Caco-2 (cell line): ENCODE results near the gene DAGLB. TPM values are rescaled to one million over a fixed set of nuclear protein-coding genes. Genes with fewer than 3 reads are reported as not detected.

Experiments used
- BruUV-seq: library from RNA; stranded (reverse); fragments of 400-500 nt; replicated peaks from 2 replicates; lab custom pipeline; 2021; lab: Mats Ljungman, UMichigan
- CTCF ChIA-PET: fragments of 300-600 bp; sonication (Branson Sonifier 250); formaldehyde crosslinking; loops from one replicate; lab custom pipeline; 2022; ENCODE audit warnings: antibody characterized with exemption; lab: Charles Lee
- POLR2A ChIA-PET: fragments of 300-600 bp; sonication (Branson Sonifier 250); formaldehyde crosslinking; loops from one replicate; lab custom pipeline; 2022; ENCODE audit warnings: antibody characterized with exemption; lab: Charles Lee
- DNase-seq, 2 experiments: peaks; one replicate each; pipeline versions ENCODE4 v3.0.0 to v3.0.0-alpha.2; 2020 to 2022
- H3K27me3 ChIP-seq: replicated peaks from 2 replicates; pipeline ENCODE4 v1.6.0; 2011; ENCODE audit warnings: low read length; ENCODE audit not compliant: control insufficient read depth, insufficient read depth
- H3K36me3 ChIP-seq: 2 replicates; pipeline ENCODE4 v1.5.1; 2011; ENCODE audit warnings: low read length; ENCODE audit not compliant: control insufficient read depth, insufficient read depth
- H3K4me1 ChIP-seq: fragments of 250-450 bp; sonication (Bioruptor Pico); 2 replicates; pipeline ENCODE4 v1.5.1; 2020; ENCODE audit warnings: mild to moderate bottlenecking
- H3K4me3 ChIP-seq: 2 replicates; pipeline ENCODE4 v1.5.1; 2011; ENCODE audit warnings: low read depth, mild to moderate bottlenecking, control low read depth, low read length
- H3K9me3 ChIP-seq: fragments of 250-450 bp; sonication (Bioruptor Pico); 2 replicates; pipeline ENCODE4 v1.5.1; 2020; ENCODE audit warnings: mild to moderate bottlenecking, moderate library complexity
- H3K27ac Mint-ChIP-seq: one replicate; pipeline ENCODE4 v1.8.0; 2022; ENCODE audit warnings: mixed read lengths; ENCODE audit not compliant: unreplicated experiment
- H3K27me3 Mint-ChIP-seq: one replicate; pipeline ENCODE4 v1.8.0; 2022; ENCODE audit warnings: mixed read lengths; ENCODE audit not compliant: insufficient read depth, unreplicated experiment
- H3K36me3 Mint-ChIP-seq: one replicate; pipeline ENCODE4 v1.8.0; 2022; ENCODE audit warnings: mild to moderate bottlenecking, mixed read lengths; ENCODE audit not compliant: insufficient read depth, unreplicated experiment
- H3K4me1 Mint-ChIP-seq: one replicate; pipeline ENCODE4 v1.8.0; 2022; ENCODE audit warnings: low read depth, mixed read lengths; ENCODE audit not compliant: unreplicated experiment
- H3K4me3 Mint-ChIP-seq: one replicate; pipeline ENCODE4 v1.8.0; 2022; ENCODE audit warnings: mild to moderate bottlenecking, moderate library complexity, mixed read lengths; ENCODE audit not compliant: unreplicated experiment
- H3K9me3 Mint-ChIP-seq: one replicate; pipeline ENCODE4 v1.8.0; 2022; ENCODE audit warnings: mixed read lengths; ENCODE audit not compliant: unreplicated experiment
- CTCF ChIP-seq, 2 experiments: fragments of 200-600 bp in 1 of 2; IDR thresholded peaks; 1 replicate in 1 of 2; 2 replicates in 1 of 2; pipeline versions ENCODE4 v1.5.1 to v1.8.0; 2011 to 2022; ENCODE audit warnings: antibody characterized with exemption in 1 of 2, control low read depth in 1 of 2, inconsistent platforms in 1 of 2, low read depth in 1 of 2, low read length in 1 of 2, mild to moderate bottlenecking in 1 of 2, moderate library complexity in 1 of 2; ENCODE audit not compliant: insufficient read depth in 1 of 2, severe bottlenecking in 1 of 2, unreplicated experiment in 1 of 2
- intact Hi-C: fragments of 100-400 bp; cut with micrococcal nuclease; formaldehyde crosslinking; loops from one replicate; pipeline ENCODE4 v1.10.0; 2022; ENCODE audit not compliant: unreplicated experiment
- total RNA-seq: library from RNA; stranded (reverse); gene quantifications from 2 replicates; pipeline ENCODE4 v1.2.3, GENCODE V29; 2022

Gene DAGLB
- total RNA-seq, 1 experiment from 2014 or later: 25.8 TPM

GRCh38 chr7:6425948-6426347 lies 21.8 kb downstream of the DAGLB start:
- POLR2A ChIA-PET: no interaction called here
- no peak for DNase-seq
- no peak overlapping the region for H3K4me3 ChIP-seq
- no peak for TF ChIP-seq CTCF (IDR thresholded peaks at IDR 0.05; ENCODE audit: insufficient read depth in 1 of 2, low read depth in 1 of 2, low read length in 1 of 2, severe bottlenecking in 1 of 2, unreplicated experiment in 1 of 2)
- Mint-ChIP-seq H3K4me3 (no peak overlapping the region), H3K27me3 (no peaks in the 10 kb centered on the region), H3K9me3 (no peaks in the 10 kb centered on the region), H3K27ac (no peak overlapping the region), H3K4me1 (no peaks in the 10 kb centered on the region), H3K36me3 (peaks cover 69% of the 10 kb centered on the region)
- no peaks in the 10 kb centered on the region for H3K4me1 ChIP-seq
- CTCF ChIA-PET: no interaction called here
- H3K36me3 ChIP-seq: peaks cover 1% of the 10 kb centered on the region
- no TSS peak for BruUV-seq
- H3K9me3 ChIP-seq: no peaks in the 10 kb centered on the region
- intact Hi-C loops: no loop called here
- no peaks in the 10 kb centered on the region for H3K27me3 ChIP-seq

GRCh38 chr7:6423942-6424701 lies 23.6 kb downstream of the DAGLB start:
- TF ChIP-seq CTCF (IDR thresholded peaks at IDR 0.05; ENCODE audit: insufficient read depth in 1 of 2, low read depth in 1 of 2, low read length in 1 of 2, severe bottlenecking in 1 of 2, unreplicated experiment in 1 of 2): no peak
- POLR2A ChIA-PET: no interaction called here
- DNase-seq: peak in 1 of 2 experiments; percentile 31
- Mint-ChIP-seq H3K36me3 (peaks cover 62% of the 10 kb centered on the region), H3K27me3 (no peaks in the 10 kb centered on the region), H3K4me1 (no peaks in the 10 kb centered on the region), H3K27ac (peak overlapping the region; percentile 36), H3K4me3 (no peak overlapping the region), H3K9me3 (no peaks in the 10 kb centered on the region)
- intact Hi-C loops: no loop called here
- Histone ChIP-seq H3K4me3 (no peak overlapping the region), H3K4me1 (no peaks in the 10 kb centered on the region), H3K36me3 (peaks cover 1% of the 10 kb centered on the region), H3K27me3 (no peaks in the 10 kb centered on the region), H3K9me3 (no peaks in the 10 kb centered on the region)
- CTCF ChIA-PET: no interaction called here
- BruUV-seq: no TSS peak

GRCh38 chr7:6422926-6423632 lies 24.7 kb downstream of the DAGLB start:
- Histone ChIP-seq H3K4me3 (no peak overlapping the region), H3K4me1 (no peaks in the 10 kb centered on the region), H3K9me3 (no peaks in the 10 kb centered on the region), H3K27me3 (no peaks in the 10 kb centered on the region), H3K36me3 (peaks cover 1% of the 10 kb centered on the region)
- intact Hi-C loops: no loop called here
- no peaks in the 10 kb centered on the region for H3K4me1 Mint-ChIP-seq
- no TSS peak for BruUV-seq
- no peak overlapping the region for H3K27ac Mint-ChIP-seq
- ChIA-PET POLR2A (no interaction called here), CTCF (no interaction called here)
- H3K4me3 Mint-ChIP-seq: no peak overlapping the region
- TF ChIP-seq CTCF (IDR thresholded peaks at IDR 0.05; ENCODE audit: insufficient read depth in 1 of 2, low read depth in 1 of 2, low read length in 1 of 2, severe bottlenecking in 1 of 2, unreplicated experiment in 1 of 2): no peak
- no peaks in the 10 kb centered on the region for H3K27me3 Mint-ChIP-seq
- no peaks in the 10 kb centered on the region for H3K9me3 Mint-ChIP-seq
- peaks cover 60% of the 10 kb centered on the region for H3K36me3 Mint-ChIP-seq
- DNase-seq: no peak
